ENCODE measurements around the gene STXBP6. TPM values are rescaled to one million over a fixed set of nuclear protein-coding genes. Genes with fewer than 3 reads are reported as not detected.

STXBP6 gene
- total RNA-seq, 4 donors from 2014 or later = 44.1 to 120 (median 67.4) TPM

GRCh38 chr14:25032092-25032784 lies 17.7 kb downstream of the STXBP6 start:
- no peaks in the 10 kb centered on the region for H3K36me3 ChIP-seq

GRCh38 chr14:25026476-25027137 lies 23.3 kb downstream of the STXBP6 start:
- 97 to 98% methylated on average over 4 of the region's 4 CpGs for WGBS, 2 donors
- DNase-seq = no peak
- no peaks in the 10 kb centered on the region for H3K27me3 ChIP-seq
- H3K9me3 ChIP-seq = no peaks in the 10 kb centered on the region
- intact Hi-C loops (cut with DNase I) = no loop called here
- peaks cover 0 to 4% of the 10 kb centered on the region in 2 donors for H3K4me1 ChIP-seq
- H3K36me3 ChIP-seq = no peaks in the 10 kb centered on the region
- no peak overlapping the region for H3K4me3 ChIP-seq (replicated peaks in 1 of 3)
- TF ChIP-seq POLR2A (IDR thresholded peaks at IDR 0.05) = no peak
- TF ChIP-seq CTCF (IDR thresholded peaks at IDR 0.05) = no peak
- no peak overlapping the region for H3K27ac ChIP-seq

More at GRCh38 chr14:25032092-25032784, 17.7 kb downstream of the STXBP6 start:
- Histone ChIP-seq H3K4me1 (peaks cover 5% of the 10 kb centered on the region in 2 donors), H3K27ac (no peak overlapping the region), H3K4me3 (replicated peaks in 1 of 3) (no peak overlapping the region), H3K27me3 (no peaks in the 10 kb centered on the region), H3K9me3 (no peaks in the 10 kb centered on the region)
- intact Hi-C loops (cut with DNase I) = no loop called here
- DNase-seq = no peak
- no peak for TF ChIP-seq CTCF (IDR thresholded peaks at IDR 0.05)
- TF ChIP-seq POLR2A (IDR thresholded peaks at IDR 0.05) = no peak
- WGBS, 2 donors = 95 to 97% methylated on average over 10 of the region's 10 CpGs

GRCh38 chr14:25019892-25020291 lies 30.1 kb downstream of the STXBP6 start:
- Histone ChIP-seq H3K4me3 (replicated peaks in 1 of 3) (no peak overlapping the region), H3K36me3 (no peaks in the 10 kb centered on the region), H3K4me1 (peaks cover 4 to 7% of the 10 kb centered on the region in 2 donors), H3K27ac (no peak overlapping the region), H3K9me3 (no peaks in the 10 kb centered on the region), H3K27me3 (no peaks in the 10 kb centered on the region)
- no peak for TF ChIP-seq CTCF (IDR thresholded peaks at IDR 0.05)
- no peak for TF ChIP-seq POLR2A (IDR thresholded peaks at IDR 0.05)
- DNase-seq = no peak
- intact Hi-C loops (cut with DNase I) = no loop called here
- 83 to 90% methylated on average over 1 of the region's 1 CpG for WGBS, 2 donors

GRCh38 chr14:25017562-25017961 lies 32.4 kb downstream of the STXBP6 start:
- H3K4me1 ChIP-seq = peaks cover 13 to 16% of the 10 kb centered on the region in 2 donors
- DNase-seq = no peak
- no peaks in the 10 kb centered on the region for H3K27me3 ChIP-seq
- WGBS, 2 donors = 75 to 83% methylated on average over 2 of the region's 2 CpGs
- H3K9me3 ChIP-seq = no peaks in the 10 kb centered on the region
- no peak overlapping the region for H3K27ac ChIP-seq
- no peak overlapping the region for H3K4me3 ChIP-seq (replicated peaks in 1 of 3)
- no peak for TF ChIP-seq CTCF (IDR thresholded peaks at IDR 0.05)
- intact Hi-C loops (cut with DNase I) = no loop called here
- no peaks in the 10 kb centered on the region for H3K36me3 ChIP-seq

GRCh38 chr14:25015761-25016160 lies 34.2 kb downstream of the STXBP6 start:
- intact Hi-C loops (cut with DNase I) = no loop called here
- 98 to 99% methylated on average over 1 of the region's 1 CpG for WGBS, 2 donors
- no peak for DNase-seq
- TF ChIP-seq CTCF (IDR thresholded peaks at IDR 0.05) (no peak), POLR2A (IDR thresholded peaks at IDR 0.05) (no peak)
- H3K27ac ChIP-seq = peak overlapping the region in 1 of 3 donors; percentile 31
- H3K36me3 ChIP-seq = no peaks in the 10 kb centered on the region
- H3K4me1 ChIP-seq = peaks cover 23 to 32% of the 10 kb centered on the region in 2 donors
- no peak overlapping the region for H3K4me3 ChIP-seq (replicated peaks in 1 of 3)
- H3K27me3 ChIP-seq = no peaks in the 10 kb centered on the region
- H3K9me3 ChIP-seq = no peaks in the 10 kb centered on the region
